EL (cell line): ENCODE results near the gene CLEC14A.

Experiments
- DNase-seq: peaks from one replicate; pipeline ENCODE4 v3.0.0-alpha.2; 2016

The CLEC14A gene

DNA sequence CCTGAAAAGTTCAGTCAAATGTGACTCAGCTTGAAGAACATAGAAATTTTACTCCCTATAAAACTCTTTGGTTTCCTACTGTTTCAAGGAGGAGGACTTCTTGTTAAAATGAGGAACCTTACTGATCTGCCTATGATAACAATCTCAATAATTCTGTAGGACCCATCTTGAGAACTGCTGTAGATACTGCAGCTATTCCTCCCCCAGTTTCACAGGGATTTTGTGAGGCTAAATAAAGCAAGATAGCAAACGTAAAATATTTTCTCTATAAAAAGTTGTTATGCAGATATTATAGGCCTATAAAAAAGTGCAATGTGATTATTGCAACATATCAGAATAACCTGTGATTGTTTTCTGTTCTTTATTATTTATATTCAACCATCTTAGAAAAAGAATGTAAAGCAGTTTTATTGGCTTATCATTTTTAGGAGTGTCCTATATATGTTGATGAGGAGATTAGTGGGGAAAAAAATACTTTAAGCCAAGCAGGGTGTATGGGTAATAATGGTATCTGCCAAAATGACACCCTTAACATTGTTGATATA is 12.1 kb downstream of the CLEC14A start:
- no peak for DNase-seq

DNA sequence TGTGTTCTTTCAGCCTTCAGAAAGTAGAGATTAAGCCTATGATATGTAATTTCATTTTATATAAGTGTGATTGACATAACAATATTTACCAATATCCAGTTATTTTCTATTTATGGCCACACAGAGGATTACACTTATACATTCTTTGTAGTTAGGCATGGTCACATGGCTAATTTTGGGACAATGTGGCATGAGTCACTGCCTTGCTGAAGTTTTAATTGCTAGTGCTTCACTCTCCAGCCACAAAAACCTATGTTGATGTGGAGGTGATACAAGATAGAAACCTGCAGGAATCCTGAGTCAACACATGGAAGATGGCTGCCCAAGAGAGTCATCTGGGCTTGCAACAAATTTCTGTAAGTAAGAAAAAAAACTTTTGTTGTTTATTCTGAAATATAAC is 17.0 kb downstream of the CLEC14A start:
- peak; percentile 30 for DNase-seq

DNA sequence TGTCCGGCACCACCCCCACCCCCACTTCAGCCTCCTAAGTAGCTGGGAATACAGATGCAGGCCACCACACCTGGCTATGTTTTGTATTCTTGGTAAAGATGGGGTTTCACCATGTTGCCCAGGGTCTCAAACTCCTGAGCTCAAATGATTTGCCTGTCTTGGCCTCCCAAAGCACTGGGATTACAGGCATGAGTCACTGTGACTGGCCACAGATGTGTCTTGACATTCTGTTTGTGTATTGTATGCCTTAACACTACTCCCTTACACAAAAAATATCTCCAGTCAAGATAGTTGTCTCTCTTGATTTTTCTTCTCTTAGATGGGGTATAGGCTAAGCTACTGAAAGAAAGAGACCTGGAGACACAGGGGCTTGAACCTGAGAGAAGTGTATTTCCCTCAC is 17.6 kb downstream of the CLEC14A start:
- peak; percentile 61 for DNase-seq

DNA sequence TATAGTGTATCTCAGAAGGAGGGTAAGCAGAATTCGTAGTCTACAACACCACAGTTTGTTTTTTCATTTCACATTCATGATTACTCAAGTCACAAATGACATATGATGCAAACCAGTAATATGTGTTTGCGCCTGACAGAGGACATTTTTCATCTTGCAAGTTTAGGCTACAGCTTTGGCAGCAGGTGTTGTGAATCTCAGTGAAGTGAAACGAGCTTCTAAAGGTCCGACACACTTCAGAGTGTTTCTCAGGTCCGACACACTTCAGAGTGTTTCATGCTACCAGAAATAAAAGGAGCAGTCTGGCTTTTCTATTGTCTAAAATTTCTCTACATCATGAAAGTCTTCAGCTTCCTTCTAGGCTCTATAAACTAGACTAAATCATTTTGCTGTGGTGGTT is 22.7 kb downstream of the CLEC14A start:
- DNase-seq: no peak

DNA sequence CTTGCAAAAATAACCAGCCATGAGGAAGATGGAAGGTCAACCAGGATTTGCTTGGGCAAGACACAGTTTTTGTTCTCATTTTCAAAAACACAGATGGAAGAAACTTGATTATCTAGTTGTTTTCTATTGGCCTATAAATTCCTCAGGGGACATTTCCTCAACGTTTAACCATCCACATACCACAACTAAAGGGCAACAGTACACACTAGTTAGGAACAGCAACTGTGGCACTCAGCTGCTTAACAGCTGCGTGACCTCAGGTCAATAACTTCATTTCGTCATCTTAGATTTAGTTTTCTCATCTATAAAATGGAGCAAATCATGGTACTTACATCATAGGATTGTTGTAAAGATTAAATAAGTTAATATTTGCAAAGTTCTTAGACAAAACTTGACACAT is 29.5 kb downstream of the CLEC14A start:
- no peak for DNase-seq

DNA sequence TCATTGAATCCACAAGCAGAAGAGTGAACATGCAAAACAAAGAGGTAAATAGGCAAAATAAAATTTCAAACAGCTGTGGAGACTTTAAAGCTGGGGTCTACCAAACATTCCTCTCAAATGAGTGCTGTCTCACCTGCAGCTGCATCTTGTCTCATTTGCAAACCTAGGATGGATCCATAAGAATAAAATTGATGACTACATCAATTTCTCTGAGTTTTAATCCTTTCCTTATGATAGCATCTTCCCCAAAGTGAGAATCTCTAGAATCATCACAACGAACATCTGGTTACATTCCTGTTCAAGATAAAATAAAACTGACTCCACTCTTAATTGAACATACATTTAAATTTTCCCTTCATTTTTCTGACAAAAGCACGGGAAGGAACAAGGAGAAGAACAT is 29.9 kb downstream of the CLEC14A start:
- no peak for DNase-seq

DNA sequence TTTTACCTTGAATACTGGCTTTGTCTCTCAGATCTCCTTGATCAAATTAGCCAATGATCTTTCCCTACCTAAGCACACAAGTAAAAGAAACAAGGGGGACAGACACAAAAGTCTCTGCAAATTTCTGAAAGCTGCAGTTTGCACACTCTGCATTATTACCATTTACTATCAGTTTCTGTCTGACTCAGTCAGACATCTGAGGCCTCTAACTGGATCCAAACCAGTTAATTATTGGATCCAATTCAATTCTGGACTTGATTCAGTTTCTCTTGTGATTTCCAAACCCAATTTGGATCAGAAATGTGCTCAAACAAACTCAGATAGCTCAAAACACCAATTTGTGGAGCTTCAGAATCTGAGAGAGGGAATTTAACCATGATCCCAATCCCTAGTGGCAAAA is 31.6 kb downstream of the CLEC14A start:
- no peak for DNase-seq

DNA sequence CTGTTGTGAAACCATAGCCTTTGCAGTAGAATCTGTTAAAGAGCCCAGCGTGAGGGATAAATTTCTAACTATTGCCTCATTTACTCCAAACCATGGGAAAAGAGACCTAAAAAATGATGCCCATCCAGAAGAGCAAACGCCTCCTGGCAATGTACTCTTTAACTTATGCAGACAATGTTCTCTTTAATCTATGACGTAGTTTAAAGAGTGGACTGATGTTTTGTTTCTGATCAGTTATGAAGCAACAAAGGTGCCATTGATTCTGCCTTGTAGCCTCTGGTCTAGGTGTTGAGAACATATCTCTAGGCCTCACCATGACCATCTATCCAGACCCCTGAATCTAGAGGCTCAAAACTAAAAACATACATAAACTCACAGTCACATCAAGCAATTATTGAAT is 34.8 kb downstream of the CLEC14A start:
- no peak for DNase-seq

DNA sequence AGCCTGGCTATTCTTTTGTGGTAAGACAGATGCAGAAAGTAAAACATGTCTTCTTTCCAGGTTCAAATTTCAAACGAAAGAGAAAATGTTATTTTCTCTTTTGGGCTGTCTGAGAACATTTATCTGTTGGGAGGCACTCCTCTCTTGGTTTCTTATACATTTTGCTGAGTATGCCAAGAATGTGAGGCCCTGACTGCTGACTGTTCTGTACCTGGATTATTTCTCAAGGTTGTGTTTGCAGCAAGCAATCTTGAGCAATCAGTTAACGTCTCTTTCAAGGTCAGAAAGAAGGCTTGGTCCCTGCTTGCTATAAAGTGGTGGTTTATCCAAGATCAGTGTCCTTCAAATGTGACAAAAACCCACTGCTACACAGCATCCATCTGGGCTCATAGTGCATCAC is 38.3 kb downstream of the CLEC14A start:
- DNase-seq: no peak

DNA sequence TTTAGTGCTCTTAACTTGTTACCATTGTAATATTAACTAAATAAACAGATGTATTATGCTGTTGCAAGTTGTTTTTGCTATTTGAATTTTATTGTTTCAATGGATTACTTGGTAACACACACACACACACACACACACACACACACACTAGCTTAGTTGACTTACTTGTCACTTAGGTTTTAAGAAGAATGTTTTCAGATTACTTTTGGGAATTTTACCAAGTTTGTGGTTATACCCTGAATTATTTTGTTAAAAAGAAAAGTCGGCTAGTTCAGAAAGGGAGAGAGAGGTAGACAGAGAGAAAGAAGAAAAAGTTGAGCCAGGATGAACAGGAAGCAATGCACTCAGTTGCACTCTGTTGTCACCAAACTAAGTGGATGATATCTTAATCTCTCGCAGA is 42.9 kb downstream of the CLEC14A start:
- DNase-seq: no peak

DNA sequence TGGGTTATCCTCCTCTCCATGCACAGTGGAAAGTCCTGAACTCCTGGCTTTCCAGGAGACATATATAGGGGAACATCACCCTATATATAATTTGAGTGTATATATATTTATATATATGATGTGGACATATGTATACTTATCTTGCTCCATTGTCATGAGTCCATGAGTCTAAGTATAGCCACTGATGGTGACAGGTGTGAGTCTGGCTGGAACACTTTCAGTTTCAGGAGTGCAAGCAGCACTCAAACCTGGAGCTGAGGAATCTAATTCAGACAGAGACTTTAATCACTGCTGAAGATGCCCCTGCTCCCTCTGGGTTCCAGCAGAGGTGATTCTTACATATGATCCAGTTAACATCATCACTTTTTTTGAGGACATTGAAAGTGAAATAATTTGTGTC is 43.8 kb downstream of the CLEC14A start:
- peak; percentile 22 for DNase-seq

DNA sequence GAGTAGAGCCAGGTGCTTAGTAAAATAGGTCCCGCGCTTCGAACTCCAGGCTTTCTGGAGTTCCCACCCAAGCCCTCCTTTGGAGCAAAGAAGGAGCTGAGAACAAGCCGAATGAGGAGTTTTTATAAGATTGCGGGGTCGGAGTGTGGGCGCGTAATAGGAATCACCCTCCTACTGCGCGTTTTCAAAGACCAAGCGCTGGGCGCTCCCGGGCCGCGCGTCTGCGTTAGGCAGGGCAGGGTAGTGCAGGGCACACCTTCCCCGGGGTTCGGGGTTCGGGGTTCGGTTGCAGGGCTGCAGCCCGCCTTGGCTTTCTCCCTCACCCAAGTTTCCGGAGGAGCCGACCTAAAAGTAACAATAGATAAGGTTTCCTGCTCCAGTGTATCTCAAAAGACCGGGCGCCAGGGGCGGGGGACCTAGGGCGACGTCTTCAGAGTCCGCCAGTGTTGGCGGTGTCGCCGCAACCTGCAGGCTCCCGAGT is 44.6 kb downstream of the CLEC14A start:
- DNase-seq: peak; percentile 38

DNA sequence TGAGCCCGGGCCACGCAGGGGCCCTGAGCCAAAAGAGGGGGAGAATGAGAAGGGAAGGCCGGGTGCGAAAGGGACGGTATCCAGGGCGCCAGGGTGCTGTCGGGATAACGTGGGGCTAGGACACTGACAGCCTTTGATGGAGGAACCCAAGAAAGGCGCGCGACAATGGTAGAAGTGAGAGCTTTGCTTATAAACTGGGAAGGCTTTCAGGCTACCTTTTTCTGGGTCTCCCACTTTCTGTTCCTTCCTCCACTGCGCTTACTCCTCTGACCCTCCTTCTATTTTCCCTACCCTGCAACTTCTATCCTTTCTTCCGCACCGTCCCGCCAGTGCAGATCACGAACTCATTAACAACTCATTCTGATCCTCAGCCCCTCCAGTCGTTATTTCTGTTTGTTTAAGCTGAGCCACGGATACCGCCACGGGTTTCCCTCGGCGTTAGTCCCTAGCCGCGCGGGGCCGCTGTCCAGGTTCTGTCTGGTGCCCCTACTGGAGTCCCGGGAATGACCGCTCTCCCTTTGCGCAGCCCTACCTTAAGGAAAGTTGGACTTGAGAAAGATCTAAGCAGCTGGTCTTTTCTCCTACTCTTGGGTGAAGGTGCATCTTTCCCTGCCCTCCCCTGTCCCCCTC is 45.2 kb downstream of the CLEC14A start:
- peak; percentile 74 for DNase-seq

DNA sequence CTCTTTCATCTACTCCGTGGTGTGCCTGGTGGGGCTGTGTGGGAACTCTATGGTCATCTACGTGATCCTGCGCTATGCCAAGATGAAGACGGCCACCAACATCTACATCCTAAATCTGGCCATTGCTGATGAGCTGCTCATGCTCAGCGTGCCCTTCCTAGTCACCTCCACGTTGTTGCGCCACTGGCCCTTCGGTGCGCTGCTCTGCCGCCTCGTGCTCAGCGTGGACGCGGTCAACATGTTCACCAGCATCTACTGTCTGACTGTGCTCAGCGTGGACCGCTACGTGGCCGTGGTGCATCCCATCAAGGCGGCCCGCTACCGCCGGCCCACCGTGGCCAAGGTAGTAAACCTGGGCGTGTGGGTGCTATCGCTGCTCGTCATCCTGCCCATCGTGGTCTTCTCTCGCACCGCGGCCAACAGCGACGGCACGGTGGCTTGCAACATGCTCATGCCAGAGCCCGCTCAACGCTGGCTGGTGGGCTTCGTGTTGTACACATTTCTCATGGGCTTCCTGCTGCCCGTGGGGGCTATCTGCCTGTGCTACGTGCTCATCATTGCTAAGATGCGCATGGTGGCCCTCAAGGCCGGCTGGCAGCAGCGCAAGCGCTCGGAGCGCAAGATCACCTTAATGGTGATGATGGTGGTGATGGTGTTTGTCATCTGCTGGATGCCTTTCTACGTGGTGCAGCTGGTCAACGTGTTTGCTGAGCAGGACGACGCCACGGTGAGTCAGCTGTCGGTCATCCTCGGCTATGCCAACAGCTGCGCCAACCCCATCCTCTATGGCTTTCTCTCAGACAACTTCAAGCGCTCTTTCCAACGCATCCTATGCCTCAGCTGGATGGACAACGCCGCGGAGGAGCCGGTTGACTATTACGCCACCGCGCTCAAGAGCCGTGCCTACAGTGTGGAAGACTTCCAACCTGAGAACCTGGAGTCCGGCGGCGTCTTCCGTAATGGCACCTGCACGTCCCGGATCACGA is 46.0 kb downstream of the CLEC14A start:
- DNase-seq: peak; percentile 93

DNA sequence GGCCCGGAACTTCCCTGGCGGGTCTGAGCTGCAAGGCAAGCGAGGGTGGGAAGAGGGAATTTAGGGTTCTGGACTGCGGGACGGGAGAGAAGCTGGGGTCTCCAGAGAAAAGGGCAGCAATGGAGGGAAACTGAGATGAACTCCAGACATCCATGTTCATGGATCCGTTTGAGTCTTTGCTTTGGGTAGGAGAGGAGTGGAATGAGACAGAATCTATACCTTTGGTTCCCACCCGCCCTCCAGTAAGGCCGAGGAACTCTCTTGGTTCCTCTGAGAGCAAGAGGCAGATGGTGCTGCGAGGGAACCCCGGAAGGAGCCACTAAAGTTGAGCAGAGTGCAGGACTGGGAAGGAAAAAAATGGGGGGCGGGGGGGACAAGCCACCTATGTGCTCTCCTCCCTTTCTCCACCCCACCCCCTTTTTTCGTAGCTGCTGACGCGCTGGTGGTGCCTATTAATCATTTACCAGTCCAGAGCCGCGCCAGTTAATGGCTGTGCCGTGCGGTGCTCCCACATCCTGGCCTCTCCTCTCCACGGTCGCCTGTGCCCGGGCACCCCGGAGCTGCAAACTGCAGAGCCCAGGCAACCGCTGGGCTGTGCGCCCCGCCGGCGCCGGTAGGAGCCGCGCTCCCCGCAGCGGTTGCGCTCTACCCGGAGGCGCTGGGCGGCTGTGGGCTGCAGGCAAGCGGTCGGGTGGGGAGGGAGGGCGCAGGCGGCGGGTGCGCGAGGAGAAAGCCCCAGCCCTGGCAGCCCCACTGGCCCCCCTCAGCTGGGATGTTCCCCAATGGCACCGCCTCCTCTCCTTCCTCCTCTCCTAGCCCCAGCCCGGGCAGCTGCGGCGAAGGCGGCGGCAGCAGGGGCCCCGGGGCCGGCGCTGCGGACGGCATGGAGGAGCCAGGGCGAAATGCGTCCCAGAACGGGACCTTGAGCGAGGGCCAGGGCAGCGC is 47.0 kb downstream of the CLEC14A start:
- DNase-seq: peak; percentile 85

DNA sequence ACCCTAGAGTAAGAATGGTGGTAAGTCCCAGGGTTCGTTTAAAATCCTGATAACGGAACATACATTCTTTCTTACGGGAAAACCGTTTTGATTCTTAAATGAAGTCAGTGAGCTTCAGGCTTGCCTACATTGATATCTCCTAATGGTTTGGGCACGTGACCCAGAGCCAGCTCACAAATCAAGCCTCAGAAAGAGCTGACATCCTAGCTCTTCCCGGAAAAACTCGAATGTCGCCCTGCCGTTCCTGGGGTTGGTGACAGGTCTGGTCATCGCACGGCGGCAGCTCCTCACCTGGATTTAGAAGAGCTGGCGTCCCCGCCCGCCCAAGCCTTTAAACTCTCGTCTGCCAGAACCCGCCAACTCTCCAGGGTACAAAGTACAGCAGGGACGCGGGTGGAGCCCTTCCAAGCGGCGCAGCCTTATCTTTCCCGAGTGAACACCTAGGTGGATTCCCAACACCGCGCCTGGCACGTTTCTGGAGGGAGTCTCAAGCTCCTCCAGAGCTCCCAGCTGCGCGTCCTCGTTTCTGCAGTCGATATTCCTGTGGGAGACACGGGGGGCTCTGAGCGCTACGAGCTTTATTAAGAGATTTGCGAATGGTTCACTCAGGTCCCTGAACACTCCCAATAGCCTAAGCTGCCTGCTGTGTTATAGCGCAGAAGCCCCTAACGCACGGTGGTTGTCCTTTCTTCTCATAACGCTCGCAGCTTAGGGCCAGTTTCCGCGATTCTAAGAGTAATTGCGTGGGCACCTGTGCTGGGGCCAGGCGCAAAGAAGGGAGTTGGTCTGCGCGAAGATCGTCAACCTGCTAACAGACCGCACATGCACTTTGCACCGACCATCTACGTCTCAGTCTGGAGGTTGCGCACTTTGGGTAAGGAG is 47.9 kb downstream of the CLEC14A start, which contains the start of gene SSTR1:
Gene SSTR1, plus strand, starts transcription at position 169 of the 882 bp plus-strand sequence. CDS start 1,486 bp downstream, outside the sequence.
- DNase-seq: peak; percentile 61

DNA sequence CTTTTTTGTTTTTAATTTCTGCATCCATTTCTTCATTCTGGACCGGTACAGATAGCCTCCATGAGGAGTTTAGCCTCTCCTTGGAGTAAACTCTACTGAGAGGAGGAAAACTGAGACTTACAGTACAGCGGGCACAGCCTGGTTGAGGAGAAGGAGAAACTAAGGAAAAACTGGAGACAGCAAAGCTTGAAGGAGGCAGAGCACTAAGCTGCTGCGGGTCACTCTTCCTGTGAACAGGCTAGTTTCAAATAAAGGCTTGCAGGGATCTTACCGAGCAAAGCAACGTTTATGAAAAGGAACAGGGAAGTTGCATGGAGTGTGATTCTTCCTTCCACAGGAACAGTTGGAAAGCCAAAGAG is 48.5 kb downstream of the CLEC14A start:
- no peak for DNase-seq

DNA sequence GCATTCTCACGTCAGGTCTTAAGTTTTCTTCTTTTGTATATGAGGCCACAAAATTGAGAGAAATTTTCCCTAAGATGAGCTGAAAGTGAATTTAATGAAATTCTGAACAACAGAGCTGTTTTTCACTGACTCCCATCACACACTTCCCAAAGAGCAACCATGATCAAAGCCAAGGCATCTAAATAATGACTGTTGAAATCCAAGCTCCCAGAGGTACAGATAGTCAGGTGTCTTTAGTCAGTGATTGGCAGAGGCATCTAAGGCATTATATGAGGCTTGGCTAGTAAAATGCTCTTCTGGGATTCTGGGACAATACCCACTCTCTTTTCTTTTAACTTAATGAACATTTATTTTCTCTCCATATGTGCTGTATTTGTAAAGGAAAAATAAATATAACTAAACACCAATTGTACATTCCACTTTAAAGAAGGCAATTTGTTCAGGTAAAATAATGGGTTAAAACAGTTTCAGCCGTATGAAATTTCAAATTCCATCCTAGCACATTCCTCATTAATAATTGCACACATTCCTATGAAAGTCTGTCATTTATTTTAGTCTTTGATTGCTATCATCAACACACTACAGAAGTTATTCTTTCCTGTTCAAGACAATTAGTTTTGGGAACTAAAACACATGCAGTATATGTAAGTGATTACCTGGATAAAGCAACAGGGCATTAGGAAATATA is 49.1 kb downstream of the CLEC14A start:
- no peak for DNase-seq

DNA sequence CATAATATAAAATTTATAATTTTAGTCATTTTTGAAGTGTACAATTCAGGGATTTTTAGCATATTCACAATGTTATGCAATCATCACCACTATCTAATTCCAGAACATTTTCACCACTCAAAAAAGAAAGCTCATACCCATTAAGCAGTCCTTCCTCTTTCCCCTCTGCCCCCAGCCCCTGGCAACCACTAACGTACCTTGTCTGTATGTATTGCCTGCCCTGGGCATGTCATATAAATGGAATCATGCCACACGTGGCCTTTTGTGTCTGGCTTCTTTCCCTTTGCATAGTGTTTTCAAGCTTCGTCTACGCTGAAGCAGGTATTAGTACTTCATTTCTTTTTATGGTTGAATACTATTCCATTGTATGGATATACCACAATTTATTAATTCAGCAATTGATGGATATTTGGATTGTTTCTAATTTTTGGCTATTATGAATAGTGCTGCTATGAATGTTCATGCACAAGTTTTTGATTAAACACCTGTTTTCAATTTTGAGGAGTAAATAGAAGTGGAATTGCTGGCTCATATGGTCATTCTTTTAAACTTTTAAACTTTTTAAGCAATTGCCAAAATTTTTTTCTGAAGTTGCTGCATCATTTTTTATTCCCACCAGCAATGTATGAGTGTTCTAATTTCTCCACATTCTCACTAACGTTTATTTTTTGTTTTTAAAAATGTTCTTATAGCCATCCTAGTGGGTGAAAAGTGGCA is 49.8 kb downstream of the CLEC14A start:
- no peak for DNase-seq

DNA sequence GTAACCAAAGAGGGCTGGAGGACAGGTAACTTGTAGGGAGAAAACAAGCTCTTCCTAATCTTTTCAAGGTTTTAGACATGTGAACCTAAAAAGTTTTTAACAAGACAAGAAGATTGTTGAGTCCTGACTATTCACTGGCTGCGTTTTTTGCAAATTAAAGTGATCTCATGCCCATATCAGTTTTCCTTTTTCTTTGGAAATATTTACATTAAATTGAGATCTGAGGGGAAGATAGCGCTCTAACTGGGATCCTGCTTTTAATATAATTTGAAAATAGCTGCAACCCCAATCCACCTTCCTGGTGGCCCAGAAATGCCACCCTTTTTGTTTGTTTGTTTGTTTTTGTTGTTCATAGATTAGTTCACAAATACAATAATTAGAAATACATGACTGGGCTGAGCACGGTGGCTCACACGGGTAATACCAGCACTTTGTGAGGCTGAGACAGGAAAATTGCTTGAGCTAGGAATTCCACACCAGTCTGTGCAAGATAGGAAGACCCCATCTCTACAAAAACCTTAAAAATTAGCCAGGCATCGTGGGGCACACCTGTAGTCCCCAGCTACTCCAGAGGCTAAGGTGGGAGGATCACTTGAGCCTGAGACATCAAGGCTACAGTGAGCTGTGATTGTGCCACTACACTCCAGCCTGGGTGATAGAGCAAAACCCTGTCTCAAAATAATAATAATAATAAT is 50.6 kb downstream of the CLEC14A start:
- DNase-seq: no peak
